GM23248 (cell line): ENCODE measurements around the gene GASK1A.

Experiments used
- EZH2 ChIP-seq: fragments of 200-600 bp; sonication (generic); IDR thresholded peaks from 2 replicates; pipeline ENCODE4 v1.6.1; 2018; ENCODE audit warnings: antibody characterized with exemption, mild to moderate bottlenecking; ENCODE audit not compliant: insufficient read depth, poor library complexity, severe bottlenecking
- EZH2phosphoT487 ChIP-seq: fragments of 200-600 bp; sonication (generic); IDR thresholded peaks from 2 replicates; pipeline ENCODE4 v1.6.1; 2018; ENCODE audit warnings: antibody characterized with exemption, moderate library complexity, mild to moderate bottlenecking, low read depth; ENCODE audit not compliant: insufficient read depth

DNA sequence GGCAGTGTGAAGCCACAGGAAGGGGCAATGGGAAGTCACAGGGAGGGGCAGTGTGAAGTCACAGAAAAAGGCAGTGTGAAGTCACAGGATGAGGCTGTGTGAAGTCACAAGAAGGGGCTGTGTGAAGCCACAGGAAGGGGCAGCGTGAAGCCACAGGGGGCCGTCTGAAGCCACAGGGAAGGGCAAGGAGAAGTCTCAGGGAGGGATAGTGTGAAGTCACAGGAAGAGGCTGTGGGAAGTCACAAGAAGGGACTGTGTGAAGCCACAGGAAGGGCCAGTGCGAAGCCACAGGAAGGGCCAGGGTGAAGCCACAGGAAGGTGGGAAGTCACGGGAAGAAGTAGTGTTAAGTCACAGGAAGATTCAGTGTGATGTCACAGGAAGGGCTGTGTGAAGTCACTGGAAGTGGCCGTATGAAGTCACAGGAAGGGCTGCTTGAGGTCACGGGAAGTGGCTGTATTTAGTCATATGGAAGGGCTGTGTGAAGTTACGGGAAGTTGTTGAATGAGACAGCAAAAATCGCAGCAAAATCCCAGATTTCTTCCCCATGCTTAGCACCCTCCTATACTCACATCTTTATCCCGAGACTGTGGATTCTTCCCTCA lies 38.6 kb downstream of the GASK1A start:
- TF ChIP-seq EZH2 (no peak), EZH2phosphoT487 (no peak)
